Muscle of back (tissue), 11 donors: ENCODE measurements around the gene COX8A. TPM values are rescaled to one million over a fixed set of nuclear protein-coding genes. Genes with fewer than 3 reads are reported as not detected.
A peak's percentile ranks its signal among the peaks of the same experiment; 100 is the strongest.
"Not testable (repeated sequence)": the region's sequence is repeated elsewhere in the genome, so short reads cannot be mapped to it uniquely, and the experiment has no call there.

Source experiments
- DNase-seq, 3 donors: peaks; one replicate each; pipeline versions ENCODE4 v3.0.0 to v3.0.0-alpha.2; 2013
- polyA plus RNA-seq, 10 donors: library from polyadenylated mRNA; unstranded; fragments of 120-200 nt; gene quantifications; one replicate each; pipeline ENCODE4 v1.2.1, GENCODE V29; 2013; ENCODE audit not compliant: insufficient read length in 10 of 10

Gene COX8A
- polyA plus RNA-seq, 10 donors = 193 to 294 (median 224) TPM

- DNase-seq = peak; percentile 63 to 91 (median 76)
Measured at GRCh38 chr11:63961608-63962412, 12.6 kb upstream of the COX8A start.

- DNase-seq = not testable (repeated sequence)
Measured at GRCh38 chr11:63963895-63964294, 10.5 kb upstream of the COX8A start.

- no peak for DNase-seq
Measured at GRCh38 chr11:63966444-63966843, 8.0 kb upstream of the COX8A start.

GRCh38 chr11:63969461-63969860, 5.0 kb upstream of the COX8A start:
- DNase-seq = no peak

GRCh38 chr11:63970902-63971301, 3.5 kb upstream of the COX8A start:
- no peak for DNase-seq

GRCh38 chr11:63973912-63974258, 535 bp upstream of the COX8A start:
- DNase-seq = not testable (repeated sequence)

GRCh38 chr11:63978551-63979239, 4.3 kb downstream of the COX8A start:
- DNase-seq = no peak

GRCh38 chr11:63979426-63979825, 5.0 kb downstream of the COX8A start:
- DNase-seq = no peak

- no peak for DNase-seq
Measured at GRCh38 chr11:63985812-63986155, 11.4 kb downstream of the COX8A start.

GRCh38 chr11:63986156-63986931, 11.9 kb downstream of the COX8A start, which contains the start of gene OTUB1:
TSS of gene OTUB1 (plus strand) at chr11:63986438. CDS start at chr11:63986457, 19 bp downstream.
- DNase-seq = peak; percentile 85 to 96 (median 92)

- no peak for DNase-seq
Measured at GRCh38 chr11:63986932-63987513, 12.6 kb downstream of the COX8A start.

- DNase-seq = no peak
Measured at GRCh38 chr11:63991558-63991957, 17.1 kb downstream of the COX8A start.

- DNase-seq = no peak
Measured at GRCh38 chr11:63993100-63993499, 18.7 kb downstream of the COX8A start.

GRCh38 chr11:63993993-63994392, 19.6 kb downstream of the COX8A start:
- no peak for DNase-seq

GRCh38 chr11:63996512-63996911, 22.1 kb downstream of the COX8A start:
- no peak for DNase-seq

GRCh38 chr11:63997104-63997700, 22.8 kb downstream of the COX8A start:
- no peak for DNase-seq

GRCh38 chr11:63997801-63998337, 23.4 kb downstream of the COX8A start:
- no peak for DNase-seq

- DNase-seq = no peak
Measured at GRCh38 chr11:63998558-63999348, 24.3 kb downstream of the COX8A start.

GRCh38 chr11:63999349-64000025, 25.1 kb downstream of the COX8A start:
- peak in 1 of 3 donors; percentile 71 for DNase-seq
